GM19043 (cell line): Measurements from ENCODE around the gene LHCGR.
"Not testable (repeated sequence)": the region's sequence is repeated elsewhere in the genome, so short reads cannot be mapped to it uniquely, and the experiment has no call there.

Experiments
- ATAC-seq: cut with Tn5 transposase; IDR thresholded peaks from one replicate; pipeline ENCODE4 v1.9.1; 2021; ENCODE audit warnings: low read depth; ENCODE audit not compliant: unreplicated experiment

The LHCGR gene

DNA sequence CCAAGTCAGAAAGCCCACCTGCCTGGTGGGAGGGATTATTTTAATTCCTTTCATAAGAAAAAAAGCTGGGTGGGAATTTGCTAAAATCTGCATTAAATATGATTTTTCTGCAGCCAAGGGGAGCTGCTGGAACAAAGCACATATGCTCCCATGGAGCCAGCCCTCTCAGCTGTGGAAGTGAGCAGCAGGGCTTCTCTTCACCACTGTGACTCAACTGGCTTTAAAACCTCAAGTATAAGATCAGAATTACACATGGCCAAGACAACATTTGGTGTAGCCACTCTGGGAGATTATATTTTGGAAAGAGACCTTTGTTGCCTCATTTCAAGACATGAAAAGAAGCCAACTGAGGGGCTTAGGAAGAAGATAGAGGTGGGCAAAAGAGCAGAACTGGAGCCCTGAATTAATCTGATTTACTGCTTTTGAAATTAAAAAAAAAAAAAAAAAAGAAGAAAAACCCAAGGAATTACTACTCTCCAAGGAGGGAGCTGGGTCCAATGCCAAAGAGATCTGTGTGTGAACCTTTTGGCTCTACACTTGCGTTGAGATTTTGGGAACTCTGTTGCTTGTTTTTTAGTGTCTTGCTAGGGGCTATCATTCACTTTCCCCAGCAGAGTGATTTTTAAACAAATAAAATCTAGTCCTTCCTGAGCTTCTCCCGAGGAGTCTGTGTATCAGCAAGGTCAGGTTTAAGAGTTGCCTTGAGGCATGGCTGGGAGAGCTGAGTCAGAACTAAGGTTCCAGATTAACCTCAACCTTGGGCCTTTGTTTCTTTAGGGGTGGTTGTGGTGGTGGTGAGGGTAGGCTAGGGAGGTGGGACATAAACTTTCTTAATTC is 6.0 kb downstream of the LHCGR start:
- peak; percentile 46 for ATAC-seq

DNA sequence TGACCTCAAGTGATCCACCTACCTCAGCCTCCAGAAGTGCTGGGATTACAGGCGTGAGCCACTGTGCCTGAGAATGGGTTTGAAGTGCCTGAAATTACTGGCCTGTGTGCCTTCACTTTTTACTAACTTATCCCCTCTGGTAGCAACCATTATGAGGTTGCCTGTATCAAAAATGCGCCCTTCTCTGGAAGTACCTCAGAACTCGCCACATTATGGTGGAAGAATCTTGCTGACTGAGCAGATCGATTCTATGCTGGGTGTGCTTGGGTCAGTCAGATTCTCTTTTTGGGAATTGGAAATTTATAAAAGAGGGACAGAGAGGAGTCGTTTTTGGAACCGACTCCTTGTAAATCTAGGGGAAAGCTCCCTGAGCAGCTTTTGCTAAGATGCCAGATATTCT is 8.2 kb downstream of the LHCGR start:
- ATAC-seq: no peak

- not testable (repeated sequence) for ATAC-seq
These were observed 16.3 kb downstream of the LHCGR start for GRCh38 chr2:48739236-48739635.

DNA sequence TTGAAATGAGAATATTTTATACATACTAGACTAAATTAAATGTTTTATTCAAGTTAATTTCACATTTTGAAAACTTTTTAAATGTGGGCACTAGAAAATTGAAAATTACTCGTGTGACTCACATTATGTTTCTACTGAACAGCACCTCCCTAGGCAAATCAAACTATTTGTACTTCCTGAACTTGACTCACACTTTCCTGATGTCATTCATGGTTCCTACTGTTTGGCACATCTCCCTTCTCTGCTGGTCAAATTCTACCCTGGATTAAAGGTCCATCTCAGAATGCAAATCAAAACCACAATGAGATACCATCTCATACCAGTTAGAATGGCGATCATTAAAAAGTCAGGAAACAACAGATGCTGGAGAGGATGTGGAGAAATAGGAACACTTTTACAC is 16.7 kb downstream of the LHCGR start:
- ATAC-seq: no peak

DNA sequence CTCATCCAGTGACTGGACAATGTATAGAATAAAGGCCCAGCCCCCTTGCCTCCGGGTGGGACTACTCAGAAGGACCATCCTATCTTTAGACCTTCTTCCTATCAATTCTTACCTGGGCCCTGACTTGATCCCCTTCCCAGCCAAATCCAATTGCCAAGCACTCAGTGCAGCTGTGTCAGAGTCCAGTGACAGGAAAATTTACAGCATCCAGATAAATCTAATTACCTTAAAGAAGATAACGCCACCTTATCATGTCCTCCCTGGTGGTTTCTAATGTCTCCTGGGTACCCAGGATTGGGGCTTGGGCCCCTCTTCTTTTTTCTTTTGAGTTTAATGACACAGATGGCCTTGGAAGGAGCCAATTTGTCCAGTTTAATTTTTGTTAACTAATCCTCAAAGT is 19.3 kb downstream of the LHCGR start:
- ATAC-seq: no peak

GRCh38 chr2:48734576-48735303 is 20.8 kb downstream of the LHCGR start:
- ATAC-seq: no peak

GRCh38 chr2:48733067-48733503 is 22.4 kb downstream of the LHCGR start:
- ATAC-seq: no peak

GRCh38 chr2:48728840-48729239 is 26.7 kb downstream of the LHCGR start:
- no peak for ATAC-seq

DNA sequence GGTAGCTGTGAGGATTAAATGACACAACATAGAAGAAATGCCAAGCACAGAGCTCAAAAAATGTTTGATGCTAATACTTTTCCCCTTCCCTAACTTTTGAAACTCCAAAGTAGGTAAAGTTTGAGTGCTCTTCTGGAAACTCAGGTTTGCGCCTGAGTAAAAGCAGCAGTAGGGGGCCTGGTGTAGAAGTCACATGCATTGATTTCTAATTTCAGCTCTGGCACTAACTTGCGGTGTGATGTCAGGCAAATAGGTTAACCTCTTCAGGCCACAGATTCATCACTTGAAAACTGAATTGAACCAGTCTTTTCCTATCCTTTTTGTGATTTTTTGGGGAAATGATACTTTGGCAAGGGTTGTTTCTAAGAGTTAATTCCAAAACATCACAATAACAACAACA is 27.2 kb downstream of the LHCGR start:
- ATAC-seq: no peak

GRCh38 chr2:48727560-48727959 is 28.0 kb downstream of the LHCGR start:
- ATAC-seq: no peak

- ATAC-seq: no peak
These were observed 29.6 kb downstream of the LHCGR start for GRCh38 chr2:48725696-48726494.

DNA sequence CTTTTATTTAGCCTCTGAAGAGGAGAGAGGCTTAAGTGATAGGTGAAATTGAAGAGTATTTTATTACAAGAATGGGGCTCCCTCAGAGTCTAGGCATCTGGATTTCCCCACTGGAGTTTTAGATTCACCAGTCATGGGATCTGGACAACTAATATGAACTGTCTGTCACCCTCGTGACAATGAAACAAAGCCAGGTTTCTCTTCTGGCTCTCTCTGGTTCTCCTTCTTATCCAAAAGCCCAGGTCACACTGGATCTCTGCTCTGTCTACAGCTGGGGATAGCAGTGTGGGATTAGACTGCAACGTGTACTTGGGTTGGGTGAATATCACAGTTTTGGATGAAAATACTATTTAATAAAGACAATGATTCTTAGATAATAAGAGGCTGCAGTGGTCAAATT is 31.2 kb downstream of the LHCGR start:
- no peak for ATAC-seq

DNA sequence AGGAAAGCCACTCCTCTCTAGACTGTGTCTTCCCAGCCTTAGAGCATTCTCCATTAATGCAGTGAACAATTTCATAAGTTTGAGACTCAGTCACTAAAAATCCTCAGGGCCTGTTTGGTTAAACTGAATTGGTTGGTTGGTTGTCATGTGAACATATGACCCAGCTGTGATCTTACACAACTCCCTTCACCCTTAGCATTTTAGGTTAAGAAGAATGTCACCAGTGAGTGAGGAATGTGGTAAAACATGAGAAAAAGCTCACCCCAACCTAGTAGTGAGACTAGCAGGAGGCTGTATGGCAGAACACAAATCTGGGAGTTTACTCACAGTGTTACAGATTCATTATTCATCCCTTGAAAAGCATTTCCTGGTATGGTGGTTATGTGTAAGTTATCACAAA is 32.4 kb downstream of the LHCGR start:
- no peak for ATAC-seq

DNA sequence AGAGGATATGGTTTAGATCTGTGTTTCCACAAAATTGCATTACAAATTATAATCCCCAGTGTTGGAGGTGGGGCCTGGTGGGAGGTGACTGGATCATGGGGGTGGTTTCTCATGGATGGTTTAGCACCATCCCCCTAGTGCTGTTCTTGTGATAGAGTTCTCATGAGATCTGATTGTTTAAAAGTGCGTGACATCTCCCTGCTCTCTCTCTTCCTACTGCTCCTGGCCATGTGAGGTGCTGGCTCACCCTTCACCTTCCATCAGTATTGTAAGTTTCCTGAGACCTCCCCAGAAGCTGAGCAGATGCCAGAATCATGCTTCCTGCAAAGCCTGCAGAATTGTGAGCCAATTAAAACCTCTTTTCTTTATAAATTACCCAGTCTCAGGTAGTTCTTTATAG is 33.1 kb downstream of the LHCGR start:
- ATAC-seq: no peak

GRCh38 chr2:48721158-48721557 is 34.4 kb downstream of the LHCGR start:
- ATAC-seq: no peak

DNA sequence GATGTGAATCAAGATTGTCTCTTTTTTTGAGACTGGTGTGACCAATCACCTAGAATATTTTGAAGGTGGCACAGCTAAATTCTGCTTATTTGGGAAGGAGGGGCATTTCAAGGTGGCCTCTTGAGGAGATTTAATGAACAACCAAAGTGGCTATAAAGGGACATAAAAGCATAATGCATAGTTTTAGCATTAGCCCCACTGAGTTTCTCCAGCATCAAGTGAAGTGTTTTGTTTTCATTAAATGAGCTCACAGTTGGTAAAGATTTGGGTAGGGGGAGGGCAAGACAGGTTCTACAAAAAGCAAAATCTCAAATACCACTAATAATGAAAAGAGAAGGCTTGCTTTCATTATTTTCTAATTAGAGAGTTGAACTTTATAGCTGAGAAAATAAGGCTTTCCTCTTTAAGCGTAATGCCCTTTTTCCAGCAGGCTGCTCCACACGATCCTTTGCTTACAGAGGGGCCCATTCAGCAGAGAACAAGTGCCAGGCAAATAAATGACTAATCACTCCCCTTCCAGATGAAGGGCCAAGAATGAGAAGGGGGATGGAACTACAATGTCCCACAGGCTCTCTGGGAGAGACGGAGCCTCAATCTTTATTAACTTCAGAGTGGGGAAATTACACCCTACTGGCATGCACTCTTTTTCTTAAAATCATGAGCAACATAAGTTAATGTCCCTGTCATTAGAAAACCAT is 35.9 kb downstream of the LHCGR start:
- no peak for ATAC-seq

DNA sequence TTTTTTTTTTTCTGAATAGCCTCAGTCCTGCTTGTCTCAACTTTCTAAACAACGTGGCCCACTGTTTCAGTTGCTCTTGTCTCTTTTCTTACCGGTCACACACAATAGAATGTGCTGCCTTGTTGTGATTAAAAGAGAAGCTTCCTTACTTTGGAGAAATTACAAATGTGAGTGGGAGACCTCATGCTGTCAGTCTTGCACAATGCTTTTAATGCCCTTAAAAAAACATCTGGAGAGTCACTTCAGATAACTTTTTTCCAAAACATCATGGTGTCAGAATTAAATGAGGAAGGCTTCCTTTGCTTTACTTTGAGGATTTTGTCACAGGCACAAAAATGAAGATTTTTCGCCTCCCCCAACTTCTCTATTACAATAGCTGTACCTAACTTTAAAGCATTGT is 37.7 kb downstream of the LHCGR start:
- no peak for ATAC-seq

DNA sequence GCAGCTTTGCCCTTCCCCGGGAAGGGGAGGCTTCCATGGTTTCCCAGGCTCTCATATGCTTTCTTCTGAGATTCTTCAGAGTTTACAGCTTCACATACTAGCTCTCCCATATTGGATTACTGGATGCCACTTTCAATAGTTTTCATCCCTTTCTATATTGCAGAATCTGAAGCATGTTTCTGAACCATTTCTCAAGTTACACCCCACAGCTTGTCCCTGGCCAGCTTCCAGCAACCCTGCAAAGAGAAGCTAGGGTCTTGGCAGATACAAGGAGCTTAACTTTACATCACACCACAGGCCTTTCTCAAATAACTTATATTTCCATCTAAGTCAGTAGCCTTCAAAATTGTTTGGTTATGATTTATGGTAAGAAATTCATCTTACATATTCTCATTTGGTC is 39.6 kb downstream of the LHCGR start:
- ATAC-seq: no peak

DNA sequence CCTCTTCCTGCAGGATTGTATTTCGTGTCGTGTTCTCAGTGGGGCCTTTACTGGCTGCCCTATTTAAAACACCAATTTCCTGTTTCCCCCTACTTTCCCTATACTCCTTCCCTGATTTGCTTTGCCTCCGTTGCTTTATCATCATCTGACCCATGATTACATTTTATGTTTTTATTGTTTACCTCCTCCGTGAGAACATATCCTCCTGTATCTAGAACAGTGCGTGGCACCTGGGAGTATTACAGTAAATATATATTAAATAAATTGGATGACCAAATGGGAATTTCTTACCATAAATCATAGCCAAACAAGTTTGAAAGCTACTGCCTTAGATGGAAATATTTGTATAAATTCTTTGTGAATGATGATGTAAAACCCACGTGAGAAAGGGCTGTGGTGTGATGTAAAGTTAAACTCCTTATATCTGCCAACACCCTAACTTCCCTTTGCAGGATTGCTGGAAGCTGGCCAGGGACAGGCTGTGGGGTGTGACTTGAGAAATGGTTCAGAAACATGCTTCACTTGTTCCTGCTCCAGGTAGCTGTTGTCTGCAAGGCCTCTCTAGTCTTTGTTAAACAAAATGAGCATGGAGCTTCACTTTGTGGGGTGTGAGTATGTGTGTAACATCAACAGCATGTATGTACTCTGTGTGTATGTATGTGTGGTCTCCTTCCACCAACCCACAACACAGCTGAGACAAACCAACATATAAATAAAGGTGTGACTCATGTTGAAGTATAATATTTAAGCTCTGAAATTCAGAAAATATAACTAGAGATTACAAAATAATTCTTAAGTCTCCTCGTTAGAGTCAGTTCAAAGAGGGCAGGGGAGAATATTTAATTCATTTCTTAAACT is 40.3 kb downstream of the LHCGR start:
- no peak for ATAC-seq

DNA sequence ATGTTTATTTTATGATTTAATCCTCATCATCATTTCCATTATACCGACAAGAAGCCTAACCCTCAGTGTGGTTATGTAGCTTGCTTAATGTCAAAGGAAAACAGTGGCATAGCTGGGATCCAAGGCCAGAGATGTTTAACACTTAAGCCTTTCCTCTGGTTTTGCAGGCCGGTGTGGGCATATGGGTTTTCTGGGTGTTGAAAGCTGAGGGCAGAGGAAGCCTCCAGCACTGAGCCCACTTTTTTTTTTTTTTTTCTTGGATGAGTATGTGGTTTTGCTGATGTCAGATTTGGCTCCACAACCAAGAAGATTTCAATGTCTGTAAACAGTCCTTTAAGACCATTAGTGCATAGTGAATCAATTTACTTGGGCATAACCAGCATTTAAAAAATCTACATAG is 41.3 kb downstream of the LHCGR start:
- no peak for ATAC-seq
